Hippocampal formation (tissue), 2 donors: Measurements from ENCODE around the gene TBC1D14.
"Not testable (repeated sequence)": the region's sequence is repeated elsewhere in the genome, so short reads cannot be mapped to it uniquely, and the experiment has no call there.

ENCODE experiments used
- DNase-seq, 2 donors: peaks; one replicate each; lab custom pipeline; 2025; lab: John Stamatoyannopoulos, UW

Gene TBC1D14

DNA sequence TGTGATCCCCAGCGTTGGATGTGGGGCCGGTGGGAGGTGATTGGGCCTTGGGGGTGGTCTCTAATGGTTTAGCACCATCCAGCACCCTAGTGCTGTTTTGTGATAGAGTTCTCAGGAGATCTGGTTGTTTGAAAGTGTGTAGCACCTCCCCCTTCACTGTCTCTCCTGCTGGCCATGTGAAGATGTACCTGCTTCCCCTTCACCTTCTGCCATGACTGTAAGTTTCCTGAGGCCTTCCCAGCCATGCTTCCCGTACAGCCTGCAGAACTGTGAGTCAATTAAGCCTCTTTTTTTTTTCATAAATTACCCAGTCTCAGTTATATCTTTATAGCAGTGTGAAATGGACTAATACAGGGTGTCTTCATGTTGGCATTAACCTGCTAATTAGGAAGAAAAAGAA is 19.3 kb upstream of the TBC1D14 start:
- no peak for DNase-seq

DNA sequence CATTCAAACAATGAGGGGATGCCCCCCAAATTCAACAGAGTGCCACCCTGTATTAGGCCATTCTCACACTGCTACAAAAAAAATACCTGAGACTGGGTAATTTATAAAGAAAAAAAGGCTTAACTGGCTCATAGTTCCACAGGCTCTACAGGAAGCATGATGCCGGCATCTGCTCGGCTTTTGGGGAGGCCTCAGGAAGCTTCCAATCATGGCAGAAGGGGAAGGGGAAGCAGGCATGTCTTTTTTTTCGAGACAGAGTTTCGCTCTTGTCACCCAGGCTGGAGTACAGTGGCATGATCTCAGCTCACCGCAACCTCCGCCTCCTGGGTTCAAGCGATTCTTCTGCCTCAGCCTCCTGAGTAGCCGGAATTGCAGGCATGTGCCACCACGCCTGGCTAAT is 18.7 kb upstream of the TBC1D14 start:
- DNase-seq = not testable (repeated sequence)

DNA sequence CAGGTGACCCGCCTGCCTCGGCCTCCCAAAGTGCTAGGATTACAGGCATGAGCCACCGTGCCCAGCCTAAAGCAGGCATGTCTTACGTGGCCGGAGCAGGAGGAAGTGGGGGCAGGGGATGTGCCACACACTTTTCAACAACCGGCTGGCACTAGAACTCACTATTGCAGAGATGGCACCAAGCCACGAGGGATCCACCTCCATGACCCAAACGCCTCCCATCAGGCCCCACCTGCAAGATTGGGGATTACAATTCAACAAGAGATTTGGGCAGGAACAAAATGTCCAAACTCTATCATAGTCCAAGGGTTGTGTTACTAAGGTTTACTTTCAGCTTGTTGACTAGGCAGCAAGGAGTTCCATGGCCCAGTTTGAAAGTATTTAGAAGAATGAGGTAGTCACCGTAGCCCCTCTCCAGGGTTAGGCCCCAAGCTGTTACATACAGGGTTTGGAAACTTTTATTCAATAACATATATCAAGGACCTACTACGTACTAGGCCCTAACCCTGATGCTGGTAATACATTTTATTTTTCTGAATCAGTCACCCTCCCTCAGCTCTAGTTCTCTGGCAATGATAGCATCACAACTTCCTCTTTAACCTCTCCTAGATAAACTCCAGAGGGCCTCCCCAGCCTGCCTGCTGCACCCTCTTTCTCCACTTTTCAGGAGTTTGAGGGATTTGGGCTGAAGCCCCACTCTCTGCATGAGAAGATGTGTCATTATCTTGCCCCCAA is 18.0 kb upstream of the TBC1D14 start:
- DNase-seq = no peak

DNA sequence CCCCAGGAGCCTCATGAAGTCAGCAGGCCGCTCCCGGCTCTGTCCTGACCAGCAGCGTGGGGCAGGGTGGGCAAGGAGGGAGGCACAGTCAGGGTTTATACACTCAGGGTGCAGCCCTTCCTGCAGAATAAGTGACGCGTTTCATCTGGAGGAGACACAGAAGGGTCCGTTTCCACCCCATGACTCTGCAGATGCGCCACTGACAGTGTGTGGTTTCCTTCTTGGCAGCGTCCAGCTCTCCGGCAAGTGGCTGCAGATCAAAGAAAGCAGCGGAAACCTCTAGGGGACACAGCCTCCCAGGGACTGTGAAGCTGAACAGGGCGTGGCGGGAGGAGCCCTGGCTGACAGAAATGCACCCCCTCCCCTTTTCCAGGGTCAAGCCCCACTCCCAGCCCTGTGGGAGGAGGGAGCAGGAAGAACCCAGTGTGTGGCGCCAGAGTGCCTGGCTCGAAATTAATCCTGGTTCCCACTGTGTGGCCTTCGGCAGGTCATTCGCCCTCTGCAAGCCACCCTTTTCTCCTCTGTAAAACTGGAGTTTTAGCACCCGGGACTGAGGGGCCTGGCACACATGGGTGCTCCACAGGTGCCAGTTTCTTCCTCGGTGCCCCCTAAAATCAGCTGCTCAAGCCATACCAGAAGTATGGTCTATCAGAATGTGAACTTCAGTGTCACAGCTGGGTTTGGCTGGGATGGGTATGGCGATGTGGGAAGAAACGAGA is 17.3 kb upstream of the TBC1D14 start:
- DNase-seq = no peak

DNA sequence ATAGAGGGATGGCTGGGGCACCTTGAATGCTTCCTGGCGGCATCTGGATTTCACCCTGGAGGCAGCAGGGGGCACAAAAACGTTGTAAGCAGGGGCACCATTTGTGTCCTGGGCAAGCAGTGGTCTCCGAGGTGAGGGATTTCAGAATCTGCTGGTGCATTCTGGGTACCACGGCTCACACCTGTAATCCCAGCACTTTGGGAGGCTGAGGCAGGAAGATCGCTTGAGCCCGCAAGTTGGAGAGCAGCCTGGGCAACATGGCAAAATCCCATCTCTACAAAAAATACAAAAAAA is 16.8 kb upstream of the TBC1D14 start:
- no peak for DNase-seq

DNA sequence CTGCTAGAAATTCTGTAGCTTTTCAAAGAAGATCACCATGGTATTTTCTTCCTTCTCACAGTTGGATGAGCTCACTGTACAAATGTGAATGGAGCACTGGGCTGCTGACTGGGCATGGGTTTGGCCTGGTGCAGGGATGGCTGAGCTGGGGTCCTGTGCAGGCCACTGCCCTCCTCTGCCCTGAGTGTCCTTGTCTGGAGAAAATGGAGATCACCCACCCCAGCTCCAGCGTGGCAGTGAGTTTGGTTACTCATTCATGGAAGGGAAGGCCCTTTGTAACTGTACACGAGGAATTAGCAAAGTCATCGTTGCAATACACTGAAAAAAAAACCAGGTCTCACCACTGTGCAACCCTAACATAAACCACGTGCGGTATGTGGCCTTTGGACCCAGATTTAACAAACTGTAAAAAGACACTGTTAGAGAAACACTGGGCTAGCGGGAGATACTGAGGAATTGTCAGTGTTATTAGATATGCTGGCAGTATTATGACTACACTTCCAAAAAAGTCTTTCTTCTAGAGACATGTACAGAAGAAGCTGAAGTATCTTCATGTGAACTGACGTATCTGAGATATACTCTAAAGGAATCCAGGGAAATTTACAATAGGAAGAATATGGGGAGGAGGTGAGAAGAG is 16.1 kb upstream of the TBC1D14 start:
- DNase-seq = no peak

DNA sequence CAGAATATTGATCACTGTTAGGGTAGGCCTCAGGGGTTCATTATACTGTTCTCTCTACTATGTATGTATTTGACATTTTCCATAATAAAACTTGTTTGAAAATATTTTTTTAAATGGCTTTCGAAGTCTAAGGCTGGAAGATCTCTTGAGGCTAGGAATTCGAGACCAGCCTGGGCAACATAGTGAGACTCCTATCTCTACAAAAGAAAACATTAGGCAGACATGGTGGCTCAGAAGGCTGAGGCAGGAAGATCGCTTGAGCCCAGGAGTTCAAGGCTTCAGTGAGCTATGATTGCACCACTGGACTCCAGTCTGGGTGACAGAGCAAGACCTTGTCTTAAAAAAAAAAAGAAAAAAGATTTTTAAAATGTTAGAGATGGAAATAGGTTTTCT is 15.5 kb upstream of the TBC1D14 start:
- DNase-seq = no peak

DNA sequence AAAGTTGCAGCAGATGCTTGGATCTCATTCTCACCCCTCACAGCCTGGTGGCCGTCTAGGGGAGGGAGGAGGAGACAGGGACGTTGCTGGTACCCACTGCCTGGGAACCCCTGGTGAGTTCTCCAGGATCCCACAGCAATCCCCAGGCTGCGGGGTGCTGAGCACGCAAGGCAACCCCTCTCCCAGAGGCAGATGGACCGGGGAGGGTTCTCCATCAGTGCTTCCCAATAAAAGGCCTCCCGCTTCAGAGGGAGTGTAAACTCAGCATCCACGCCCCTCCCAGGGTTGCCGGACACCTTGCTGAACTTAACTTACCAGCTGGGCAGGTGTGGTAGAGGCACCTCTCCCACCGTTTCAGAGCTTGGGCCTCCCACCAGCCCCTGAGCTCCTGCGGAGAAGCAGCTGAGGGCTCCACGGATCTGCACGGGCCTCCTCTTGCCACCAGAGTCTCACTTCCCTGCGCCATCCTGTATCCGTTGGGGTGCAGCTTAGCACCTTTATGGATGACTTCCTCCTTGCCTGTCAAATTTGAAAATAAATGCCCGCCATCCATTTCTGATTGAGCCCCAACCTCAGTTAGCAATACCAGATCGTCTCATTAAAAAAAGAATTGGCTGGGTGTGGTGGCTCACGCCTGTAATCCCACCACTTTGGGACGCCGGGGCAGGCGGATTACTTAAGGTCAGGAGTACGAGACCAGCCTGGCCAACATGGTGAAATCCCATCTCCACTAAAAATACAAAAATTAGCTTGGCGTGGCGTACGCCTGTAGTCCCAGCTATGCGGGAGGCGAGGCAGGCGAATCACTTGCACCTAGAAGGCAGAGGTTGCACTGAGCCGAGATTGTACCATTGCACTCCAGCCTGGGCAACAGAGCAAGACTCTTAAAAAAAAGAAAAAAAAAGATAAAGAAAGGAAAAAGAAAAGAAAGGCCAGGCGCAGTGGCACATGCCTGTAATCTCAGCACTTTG is 14.8 kb upstream of the TBC1D14 start:
- DNase-seq = no peak

DNA sequence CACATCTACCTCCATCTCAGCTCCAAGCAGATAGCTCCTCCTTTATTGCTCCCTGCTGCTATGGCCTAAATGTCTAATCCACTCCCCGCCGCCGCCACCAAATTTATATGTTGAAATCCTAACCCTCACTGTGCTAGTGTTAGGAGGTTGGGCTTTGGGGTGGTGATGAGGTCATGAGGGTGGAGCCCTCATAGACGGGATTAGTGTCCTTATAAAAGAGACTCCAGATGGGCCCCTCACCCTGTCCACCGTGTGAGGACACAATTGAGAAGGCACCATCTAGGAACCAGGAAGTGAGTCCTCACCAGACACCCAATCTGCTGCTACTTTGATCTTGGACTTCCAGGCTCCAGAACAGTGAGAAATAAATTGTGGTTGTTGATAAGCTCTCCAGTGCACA is 13.6 kb upstream of the TBC1D14 start:
- no peak for DNase-seq

DNA sequence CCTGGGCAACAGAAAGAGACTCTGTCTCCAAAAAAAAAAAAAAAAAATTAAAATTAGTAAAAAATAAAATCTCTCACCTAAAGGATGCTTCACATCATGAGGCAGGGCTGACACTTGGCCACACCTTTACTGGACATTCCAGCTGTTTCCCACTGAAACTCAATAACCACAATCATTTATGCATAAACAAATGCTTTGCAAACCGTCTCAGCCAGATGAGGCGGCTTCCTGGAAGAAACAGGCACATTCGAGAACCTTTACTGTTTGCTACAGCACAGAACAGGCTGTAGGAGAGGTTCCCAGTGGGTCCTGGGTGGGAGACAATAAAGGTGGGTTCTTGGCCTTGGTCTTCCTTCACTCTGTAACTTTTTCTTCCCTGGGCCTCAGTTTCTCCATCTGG is 10.9 kb upstream of the TBC1D14 start:
- DNase-seq = no peak

DNA sequence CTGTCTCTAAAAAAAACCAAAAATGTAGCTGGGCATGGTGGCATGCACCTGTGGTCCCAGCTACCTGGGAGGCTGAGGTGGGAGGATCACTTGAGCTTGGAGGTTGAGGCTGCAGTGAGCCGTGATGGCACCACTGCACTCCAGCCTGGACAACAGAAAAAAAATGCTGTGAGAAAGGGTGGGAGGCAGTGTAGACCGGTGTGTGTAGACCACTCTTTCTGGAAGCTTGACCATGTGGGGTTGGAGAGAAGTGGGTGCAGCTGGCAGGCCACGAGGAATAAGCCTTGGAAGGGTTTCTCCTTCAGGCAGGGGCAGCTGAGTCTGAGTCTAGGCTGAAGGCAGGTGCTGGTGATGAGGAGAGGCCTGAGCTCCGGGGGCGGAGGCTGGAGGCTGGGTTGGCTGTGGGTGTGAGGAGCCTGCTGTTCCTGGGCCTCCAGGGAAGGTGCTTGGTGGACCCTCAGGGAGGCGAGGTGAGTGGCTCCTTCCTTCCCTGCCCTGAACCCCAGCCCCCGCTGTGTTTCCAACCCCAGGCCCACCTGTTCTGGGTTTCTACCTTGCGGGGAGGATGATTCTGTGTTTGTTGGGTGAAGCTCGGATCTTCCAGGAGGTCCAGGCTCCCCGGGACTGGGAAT is 9.3 kb upstream of the TBC1D14 start:
- DNase-seq = no peak

DNA sequence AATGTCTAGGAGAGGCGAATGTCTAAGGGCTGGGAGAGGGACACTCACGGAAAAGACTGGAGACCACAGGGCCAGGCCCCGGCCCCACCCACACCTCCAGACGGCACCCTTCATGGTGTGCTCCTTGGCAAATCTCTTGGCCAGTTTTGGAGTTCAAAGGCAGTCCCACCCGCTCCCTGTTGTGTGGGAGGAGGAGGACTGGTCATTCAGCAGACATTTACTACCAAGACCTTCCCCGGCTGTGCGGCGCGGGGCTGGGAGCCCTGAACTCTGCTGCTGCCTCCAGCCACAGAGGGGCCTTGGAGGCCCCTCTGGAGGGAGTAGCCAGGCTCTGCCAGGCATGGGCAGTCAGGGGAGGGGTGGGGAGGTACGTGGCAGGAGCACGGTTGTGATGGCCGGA is 8.7 kb upstream of the TBC1D14 start:
- DNase-seq = no peak

DNA sequence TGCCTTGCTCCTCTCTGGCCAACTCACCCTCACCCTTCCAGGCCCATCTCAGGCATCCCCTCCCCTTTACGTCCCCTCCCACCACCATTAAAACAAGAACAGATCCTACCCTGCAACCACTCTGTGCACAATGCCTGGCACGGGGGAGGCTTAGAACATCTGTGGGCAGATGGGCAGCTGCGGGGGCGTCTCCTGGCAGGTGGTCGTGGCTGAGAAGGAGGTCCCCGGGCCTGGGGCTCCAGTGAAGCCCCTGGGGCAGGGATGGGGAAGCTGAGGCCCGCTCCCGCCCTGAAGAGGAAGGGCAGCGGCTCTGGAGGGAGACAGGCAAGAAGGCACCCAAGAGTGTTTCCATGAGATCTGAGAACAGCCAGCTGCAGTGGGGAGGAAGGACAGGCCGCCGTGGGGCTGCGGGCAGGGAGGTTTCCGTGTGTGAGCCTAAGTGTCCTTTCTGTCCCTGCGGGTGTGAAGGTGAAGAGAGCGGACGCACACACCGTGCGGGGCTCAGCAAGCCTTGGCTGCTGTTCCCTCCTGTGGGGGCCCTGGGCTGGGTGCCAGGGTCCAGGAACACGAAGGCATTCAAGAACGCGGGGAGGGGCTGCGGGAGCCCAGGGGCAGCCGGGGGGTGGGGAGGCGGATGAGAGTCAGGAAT is 7.8 kb upstream of the TBC1D14 start:
- no peak for DNase-seq

DNA sequence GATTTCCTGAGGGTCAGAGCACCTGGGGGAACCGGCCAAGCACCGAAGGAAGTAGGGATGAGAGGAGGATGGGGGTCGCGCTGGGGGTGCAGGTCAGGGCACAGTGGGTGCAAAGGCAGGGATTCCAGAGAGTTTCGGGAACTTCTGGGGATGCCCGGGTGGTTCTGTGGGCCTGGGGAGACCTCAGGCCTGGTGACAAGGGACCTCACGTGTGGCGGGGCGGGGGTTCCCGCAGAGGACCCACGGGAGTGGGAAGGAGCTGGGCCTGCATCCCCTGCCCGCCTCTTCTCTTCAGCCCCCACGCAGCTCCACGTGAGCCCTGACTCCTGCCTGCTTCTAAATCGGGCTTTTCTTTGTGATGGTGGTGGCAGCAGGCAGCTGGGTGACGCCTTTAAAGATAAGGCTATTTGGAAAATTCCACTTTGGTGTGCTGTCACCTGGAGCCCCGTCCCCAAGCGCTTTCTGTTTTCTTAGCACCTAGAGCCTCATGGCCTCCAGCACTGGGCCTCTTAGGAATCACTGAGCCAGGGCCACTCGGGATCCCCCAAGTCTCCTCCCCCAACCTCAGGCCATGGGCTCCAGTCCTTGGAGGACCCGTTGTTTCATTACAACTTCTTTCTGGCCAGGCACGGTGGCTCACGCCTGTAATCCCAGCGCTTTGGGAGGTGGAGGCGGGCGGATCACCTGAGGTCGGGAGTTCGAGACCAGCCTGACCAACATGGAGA is 7.1 kb upstream of the TBC1D14 start:
- no peak for DNase-seq

DNA sequence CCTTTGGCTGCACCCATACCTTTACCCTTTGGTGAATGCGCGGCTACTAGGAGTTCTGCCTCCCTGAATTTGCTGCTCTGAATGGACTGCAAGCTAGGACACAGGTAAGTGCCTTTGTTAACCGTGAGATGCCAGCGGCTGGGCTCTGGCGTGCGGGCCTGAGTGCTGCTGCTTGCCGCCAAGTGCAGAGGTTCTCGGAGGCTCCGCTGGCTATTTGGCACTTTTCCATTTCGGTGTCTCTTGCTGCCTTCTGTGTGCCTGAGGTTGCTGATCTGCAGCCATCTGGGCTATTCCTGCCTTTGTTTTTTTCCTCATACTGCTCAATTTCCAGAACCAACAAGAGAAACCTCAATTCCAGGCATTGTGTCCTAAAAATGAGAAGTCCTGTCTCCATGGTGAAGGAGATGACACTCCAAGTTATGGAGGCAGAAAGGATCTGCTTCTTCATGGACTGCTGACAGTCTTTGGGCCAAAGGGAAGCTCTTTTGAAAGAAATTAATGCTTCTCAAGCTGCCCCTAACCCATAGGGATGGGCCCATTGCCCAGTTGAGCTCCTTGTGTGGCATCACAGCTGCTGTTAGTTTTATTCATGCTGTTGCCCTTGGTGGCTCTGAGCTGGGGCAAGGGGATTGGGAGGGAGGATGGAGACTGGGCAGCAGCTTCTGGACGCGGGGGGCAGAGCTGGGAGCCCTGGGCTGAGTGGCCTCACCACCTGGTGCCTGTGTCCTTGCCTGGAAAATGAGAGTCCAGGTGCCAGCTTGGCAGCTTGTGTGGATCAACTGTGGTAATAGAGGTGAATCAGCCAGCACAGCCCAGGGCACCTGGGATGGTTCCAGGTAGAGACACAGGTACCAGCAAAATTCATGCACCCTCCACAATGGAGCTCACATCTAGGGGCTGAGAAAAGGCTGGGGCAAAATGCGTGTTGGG is 3.8 kb upstream of the TBC1D14 start:
- DNase-seq = no peak

DNA sequence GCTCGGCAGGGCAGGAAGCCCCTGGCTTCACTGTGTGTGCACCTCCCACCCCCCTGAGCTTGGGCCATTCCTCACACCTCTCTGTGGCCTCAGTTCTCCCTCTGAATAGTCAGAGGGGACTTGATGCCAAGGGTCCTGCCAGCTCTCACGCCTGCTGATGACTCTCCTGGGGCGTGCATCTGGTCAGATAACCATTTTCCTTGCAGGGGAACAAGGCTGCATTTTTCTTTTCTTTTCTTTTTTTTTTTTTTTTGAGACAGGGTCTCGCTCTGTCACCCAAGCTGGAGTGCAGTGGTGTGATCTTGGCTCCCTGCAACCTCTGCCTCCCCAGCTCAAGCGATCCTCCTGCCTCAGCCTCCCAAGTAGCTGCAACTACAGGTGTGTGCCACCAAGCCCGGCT is 3.1 kb upstream of the TBC1D14 start:
- DNase-seq = not testable (repeated sequence)

DNA sequence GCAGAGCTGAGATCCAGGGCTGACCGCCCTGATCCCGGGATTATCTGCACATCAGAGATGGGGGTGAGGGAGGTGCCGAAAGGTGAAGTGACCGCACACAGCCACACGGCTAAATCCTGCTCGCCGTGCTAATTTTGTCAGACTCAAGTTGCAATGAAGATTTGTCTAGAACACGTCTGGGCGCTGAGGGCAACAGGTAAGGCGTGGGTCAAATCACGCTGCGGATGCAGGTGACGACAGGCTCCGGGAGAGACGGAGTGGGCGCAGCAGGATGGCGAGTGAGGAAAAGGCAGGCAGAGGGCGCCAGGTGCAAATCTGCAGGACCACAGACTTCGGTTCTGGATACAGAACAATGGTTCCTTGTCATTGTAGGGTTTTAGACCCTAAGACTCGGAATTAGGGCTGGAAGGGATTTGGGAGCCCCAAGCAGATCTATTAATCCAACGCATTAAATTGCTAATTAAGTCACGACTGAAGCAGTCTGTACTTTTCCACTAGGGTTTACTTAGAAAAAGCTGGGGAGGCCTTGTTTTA is 1.9 kb upstream of the TBC1D14 start:
- DNase-seq = no peak

DNA sequence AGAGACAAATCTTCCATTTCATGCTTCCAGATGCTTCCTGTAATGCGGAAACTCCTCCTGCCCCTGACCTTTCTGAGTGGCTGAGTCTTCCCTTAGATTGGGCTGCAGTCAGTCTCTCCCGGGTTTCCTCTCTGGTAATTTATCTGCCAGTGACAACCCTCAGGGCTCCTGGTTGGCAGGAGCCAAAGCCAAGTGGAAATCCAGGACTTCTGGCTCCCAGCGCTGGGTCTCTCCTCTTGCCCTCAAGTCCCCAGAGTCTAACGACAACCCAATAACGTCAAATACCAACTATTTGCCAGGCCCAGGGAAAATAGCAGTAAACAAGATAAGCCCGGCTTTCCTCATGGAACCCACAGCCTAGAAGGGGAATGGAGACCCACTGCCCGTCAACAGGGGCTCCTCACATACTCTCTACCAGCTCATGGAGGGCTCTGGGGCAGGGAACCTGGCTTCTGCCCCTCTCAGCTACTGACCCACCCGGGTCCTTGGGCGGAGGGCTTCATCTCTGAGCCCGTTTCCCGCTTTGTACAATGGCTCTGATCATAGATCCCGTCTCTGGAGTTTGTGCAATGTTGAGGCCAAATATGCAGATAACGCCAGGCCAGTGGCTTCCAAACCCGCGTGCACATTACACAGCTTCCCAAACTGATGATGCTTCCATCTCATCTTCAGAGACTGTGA is 1.1 kb upstream of the TBC1D14 start:
- no peak for DNase-seq

DNA sequence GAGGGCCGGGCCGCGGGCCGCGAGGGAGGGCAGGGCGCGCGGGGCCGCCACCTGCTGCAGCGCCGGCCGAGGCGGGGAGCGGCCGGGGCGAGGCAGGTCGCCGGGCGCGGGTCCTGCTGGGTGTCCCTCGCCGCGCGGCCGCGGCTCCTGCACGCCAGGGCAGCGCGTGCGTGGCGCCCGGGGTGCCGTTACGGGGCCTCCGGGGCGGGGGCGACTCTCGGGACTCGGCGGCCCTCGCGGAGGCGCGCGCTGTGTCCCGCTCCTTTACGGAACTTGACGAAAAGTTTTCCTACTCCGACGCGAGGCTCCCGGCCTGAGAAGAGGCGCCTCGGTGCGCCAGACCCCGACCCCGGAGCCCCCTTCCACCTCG is 329 bp downstream of the TBC1D14 start:
- no peak for DNase-seq
